ENCODE data around the gene ACP7.

DNA sequence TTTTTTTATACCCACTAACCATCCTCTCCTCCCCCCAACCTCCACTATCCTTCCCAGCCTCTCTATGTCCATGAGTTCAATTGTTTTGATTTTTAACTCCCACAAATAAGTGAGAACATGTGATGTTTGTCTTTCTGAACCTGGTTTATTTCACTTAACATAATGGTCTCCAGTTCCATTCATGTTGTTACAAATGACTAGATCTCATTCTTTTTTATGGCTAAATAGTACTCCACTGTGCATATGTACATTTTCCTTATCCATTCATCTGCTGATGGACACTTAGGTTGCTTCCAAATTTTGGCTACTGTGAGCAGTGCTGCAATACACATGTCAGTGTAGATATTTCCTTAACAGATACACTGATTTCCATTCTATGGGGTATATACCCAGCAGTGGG is 24.9 kb upstream of the ACP7 start:
- TF ChIP-seq, protein P1, sequence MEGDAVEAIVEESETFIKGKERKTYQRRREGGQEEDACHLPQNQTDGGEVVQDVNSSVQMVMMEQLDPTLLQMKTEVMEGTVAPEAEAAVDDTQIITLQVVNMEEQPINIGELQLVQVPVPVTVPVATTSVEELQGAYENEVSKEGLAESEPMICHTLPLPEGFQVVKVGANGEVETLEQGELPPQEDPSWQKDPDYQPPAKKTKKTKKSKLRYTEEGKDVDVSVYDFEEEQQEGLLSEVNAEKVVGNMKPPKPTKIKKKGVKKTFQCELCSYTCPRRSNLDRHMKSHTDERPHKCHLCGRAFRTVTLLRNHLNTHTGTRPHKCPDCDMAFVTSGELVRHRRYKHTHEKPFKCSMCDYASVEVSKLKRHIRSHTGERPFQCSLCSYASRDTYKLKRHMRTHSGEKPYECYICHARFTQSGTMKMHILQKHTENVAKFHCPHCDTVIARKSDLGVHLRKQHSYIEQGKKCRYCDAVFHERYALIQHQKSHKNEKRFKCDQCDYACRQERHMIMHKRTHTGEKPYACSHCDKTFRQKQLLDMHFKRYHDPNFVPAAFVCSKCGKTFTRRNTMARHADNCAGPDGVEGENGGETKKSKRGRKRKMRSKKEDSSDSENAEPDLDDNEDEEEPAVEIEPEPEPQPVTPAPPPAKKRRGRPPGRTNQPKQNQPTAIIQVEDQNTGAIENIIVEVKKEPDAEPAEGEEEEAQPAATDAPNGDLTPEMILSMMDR (IDR thresholded peaks at IDR 0.05; ENCODE audit: borderline replicate concordance, extremely low read depth, low read length, poor library complexity, severe bottlenecking) = no peak
- no peak for TF ChIP-seq EZH2 (IDR thresholded peaks at IDR 0.05; ENCODE audit: borderline replicate concordance, low read depth, low read length, severe bottlenecking)
